CD4-positive, alpha-beta T cell (primary cell): ENCODE measurements around the gene PTPRK. TPM values are rescaled to one million over a fixed set of nuclear protein-coding genes. Genes with fewer than 3 reads are reported as not detected.

Experiments used
- ATAC-seq: fragments of 200-7000 bp; cut with Tn5 transposase; one replicate; pipeline ENCODE4 v1.10.0; 2022; ENCODE audit warnings: mild to moderate bottlenecking; ENCODE audit not compliant: poor library complexity
- CTCF ChIA-PET: fragments of 350-600 bp; sonication (Branson Sonifier 250); formaldehyde crosslinking; loops from one replicate; lab custom pipeline; 2021; ENCODE audit warnings: antibody characterized with exemption, inconsistent platforms; lab: Charles Lee
- POLR2A ChIA-PET: fragments of 350-600 bp; sonication (Branson Sonifier 250); formaldehyde crosslinking; loops from one replicate; lab custom pipeline; 2021; ENCODE audit warnings: antibody characterized with exemption, inconsistent platforms; lab: Charles Lee
- DNase-seq, 14 experiments: peaks; one replicate each; pipeline ENCODE4 v3.0.0-alpha.2; 2013 to 2020; ENCODE audit warnings: mixed read lengths in 2 of 14
- H3K27ac ChIP-seq, 2 donors: one replicate each; pipeline versions ENCODE4 v1.5.1 to v1.7.0; 2013; ENCODE audit warnings: low read length in 2 of 2, low read depth in 1 of 2, mild to moderate bottlenecking in 1 of 2
- H3K27me3 ChIP-seq, 2 experiments: 1 replicate in 1 of 2; 2 replicates in 1 of 2; pipeline versions ENCODE4 v1.6.1 to v1.7.0; 2013; ENCODE audit warnings: low read length in 2 of 2, control low read depth in 1 of 2, mild to moderate bottlenecking in 1 of 2, moderate library complexity in 1 of 2; ENCODE audit not compliant: insufficient read depth in 2 of 2, control insufficient read depth in 1 of 2
- H3K36me3 ChIP-seq: one replicate; pipeline ENCODE4 v1.6.1; 2013; ENCODE audit warnings: low read length, control low read depth; ENCODE audit not compliant: insufficient read depth
- H3K4me1 ChIP-seq: one replicate; pipeline ENCODE4 v1.6.1; 2013; ENCODE audit warnings: low read length, control low read depth; ENCODE audit not compliant: insufficient read depth
- H3K4me3 ChIP-seq: one replicate; pipeline ENCODE4 v1.5.1; 2013; ENCODE audit warnings: mild to moderate bottlenecking, low read length, moderate library complexity
- H3K9me3 ChIP-seq, 2 experiments: 1 replicate in 1 of 2; 2 replicates in 1 of 2; pipeline versions ENCODE4 v1.6.1 to v1.7.0; 2013; ENCODE audit warnings: low read length in 2 of 2, mild to moderate bottlenecking in 2 of 2, control low read depth in 1 of 2, moderate library complexity in 1 of 2; ENCODE audit not compliant: control insufficient read depth in 1 of 2, insufficient read depth in 1 of 2
- H3K27ac Mint-ChIP-seq: one replicate; pipeline ENCODE4 v1.8.0; 2020; ENCODE audit warnings: mixed read lengths
- H3K27me3 Mint-ChIP-seq: one replicate; pipeline ENCODE4 v1.8.0; 2021; ENCODE audit warnings: mixed read lengths
- H3K36me3 Mint-ChIP-seq: one replicate; pipeline ENCODE4 v1.8.0; 2021; ENCODE audit warnings: low read depth, mixed read lengths
- H3K4me1 Mint-ChIP-seq: one replicate; pipeline ENCODE4 v1.8.0; 2021; ENCODE audit warnings: low read depth, mixed read lengths
- H3K4me3 Mint-ChIP-seq: one replicate; pipeline ENCODE4 v1.8.0; 2020; ENCODE audit warnings: mild to moderate bottlenecking, mixed read lengths
- H3K9me3 Mint-ChIP-seq: one replicate; pipeline ENCODE4 v1.8.0; 2020; ENCODE audit warnings: mixed read lengths
- intact Hi-C, 2 experiments: fragments of 100-400 bp; cut with DNase I in 1 of 2; cut with micrococcal nuclease in 1 of 2; formaldehyde crosslinking; loops; one replicate each; pipeline versions ENCODE4 v1.15.1 to v1.9.0; 2023 to 2025; cut with DNase I, micrococcal nuclease
- total RNA-seq, 174 experiments: library from RNA in 2 of 174; stranded (reverse) in 2 of 174; gene quantifications; one replicate each; pipeline ENCODE4 v1.2.3 and lab custom pipeline; 2021 to 2026
- TF ChIP-seq, protein P1 (sequence below): fragments of 200-600 bp; IDR thresholded peaks from one replicate; pipeline ENCODE4 v1.8.0; 2022; ENCODE audit warnings: antibody characterized with exemption, mild to moderate bottlenecking

PTPRK gene
- total RNA-seq, 2 experiments from 2014 or later = 8.4 to 10.3 TPM

DNA sequence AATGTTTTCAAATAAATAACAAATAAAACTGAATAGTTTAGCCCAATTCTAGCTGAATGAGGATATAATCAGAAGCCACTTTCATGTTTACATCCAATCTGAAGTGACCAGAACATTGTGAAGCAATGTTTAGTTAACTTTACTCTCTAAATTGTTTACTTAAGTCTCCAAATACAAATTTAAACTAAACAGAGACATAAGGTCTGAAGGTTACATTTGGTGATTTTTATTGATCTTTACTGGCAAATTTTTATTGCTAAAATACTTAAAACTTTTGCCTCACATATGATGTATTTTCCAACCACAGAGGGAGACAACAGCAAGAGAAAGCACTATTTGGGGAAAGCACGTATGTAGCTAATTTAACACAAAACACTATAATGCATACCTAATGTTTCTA, 512.7 kb downstream of the PTPRK start:
- Mint-ChIP-seq H3K9me3 (no peaks in the 10 kb centered on the region), H3K36me3 (no peaks in the 10 kb centered on the region), H3K27ac (no peak overlapping the region), H3K4me1 (no peaks in the 10 kb centered on the region), H3K27me3 (no peaks in the 10 kb centered on the region), H3K4me3 (no peak overlapping the region)
- Histone ChIP-seq H3K36me3 (no peaks in the 10 kb centered on the region), H3K4me3 (no peak overlapping the region), H3K27me3 (no peaks in the 10 kb centered on the region), H3K27ac (no peak overlapping the region), H3K4me1 (no peaks in the 10 kb centered on the region), H3K9me3 (no peaks in the 10 kb centered on the region)
- TF ChIP-seq, protein P1, sequence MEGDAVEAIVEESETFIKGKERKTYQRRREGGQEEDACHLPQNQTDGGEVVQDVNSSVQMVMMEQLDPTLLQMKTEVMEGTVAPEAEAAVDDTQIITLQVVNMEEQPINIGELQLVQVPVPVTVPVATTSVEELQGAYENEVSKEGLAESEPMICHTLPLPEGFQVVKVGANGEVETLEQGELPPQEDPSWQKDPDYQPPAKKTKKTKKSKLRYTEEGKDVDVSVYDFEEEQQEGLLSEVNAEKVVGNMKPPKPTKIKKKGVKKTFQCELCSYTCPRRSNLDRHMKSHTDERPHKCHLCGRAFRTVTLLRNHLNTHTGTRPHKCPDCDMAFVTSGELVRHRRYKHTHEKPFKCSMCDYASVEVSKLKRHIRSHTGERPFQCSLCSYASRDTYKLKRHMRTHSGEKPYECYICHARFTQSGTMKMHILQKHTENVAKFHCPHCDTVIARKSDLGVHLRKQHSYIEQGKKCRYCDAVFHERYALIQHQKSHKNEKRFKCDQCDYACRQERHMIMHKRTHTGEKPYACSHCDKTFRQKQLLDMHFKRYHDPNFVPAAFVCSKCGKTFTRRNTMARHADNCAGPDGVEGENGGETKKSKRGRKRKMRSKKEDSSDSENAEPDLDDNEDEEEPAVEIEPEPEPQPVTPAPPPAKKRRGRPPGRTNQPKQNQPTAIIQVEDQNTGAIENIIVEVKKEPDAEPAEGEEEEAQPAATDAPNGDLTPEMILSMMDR = no peak
- DNase-seq (no peak), ATAC-seq (no peak)
- CTCF ChIA-PET = no interaction called here
- POLR2A ChIA-PET = no interaction called here
- intact Hi-C loops = no loop called here

DNA sequence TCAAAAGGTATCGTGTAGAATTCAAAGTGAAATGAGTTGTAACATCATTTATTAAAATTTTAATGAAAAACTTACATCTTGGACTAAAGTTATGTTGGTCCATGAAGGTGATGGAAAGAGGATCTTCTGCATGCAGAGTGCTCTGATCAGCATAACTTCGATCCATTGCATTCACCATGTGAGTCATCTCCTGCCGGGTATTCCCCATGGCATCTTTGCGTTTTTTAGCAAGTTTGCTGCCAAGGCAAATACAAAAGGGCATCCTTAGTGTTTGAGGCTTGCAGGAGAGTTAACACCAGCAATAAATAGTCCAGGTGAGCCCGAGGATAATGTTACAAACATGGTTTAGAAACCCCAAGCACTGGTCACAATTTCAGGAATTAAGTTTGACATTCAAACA, 515.4 kb downstream of the PTPRK start:
- ChIA-PET POLR2A (no interaction called here), CTCF (no interaction called here)
- no peaks in the 10 kb centered on the region for H3K4me1 ChIP-seq
- H3K27me3 ChIP-seq = no peaks in the 10 kb centered on the region
- Mint-ChIP-seq H3K4me3 (no peak overlapping the region), H3K36me3 (no peaks in the 10 kb centered on the region), H3K4me1 (peaks cover 7% of the 10 kb centered on the region), H3K9me3 (no peaks in the 10 kb centered on the region), H3K27me3 (no peaks in the 10 kb centered on the region), H3K27ac (no peak overlapping the region)
- TF ChIP-seq, protein P1 = no peak
- H3K27ac ChIP-seq = no peak overlapping the region
- H3K9me3 ChIP-seq = no peaks in the 10 kb centered on the region
- ATAC-seq = no peak
- no peaks in the 10 kb centered on the region for H3K36me3 ChIP-seq
- DNase-seq = no peak
- no peak overlapping the region for H3K4me3 ChIP-seq
- intact Hi-C loops = no loop called here

DNA sequence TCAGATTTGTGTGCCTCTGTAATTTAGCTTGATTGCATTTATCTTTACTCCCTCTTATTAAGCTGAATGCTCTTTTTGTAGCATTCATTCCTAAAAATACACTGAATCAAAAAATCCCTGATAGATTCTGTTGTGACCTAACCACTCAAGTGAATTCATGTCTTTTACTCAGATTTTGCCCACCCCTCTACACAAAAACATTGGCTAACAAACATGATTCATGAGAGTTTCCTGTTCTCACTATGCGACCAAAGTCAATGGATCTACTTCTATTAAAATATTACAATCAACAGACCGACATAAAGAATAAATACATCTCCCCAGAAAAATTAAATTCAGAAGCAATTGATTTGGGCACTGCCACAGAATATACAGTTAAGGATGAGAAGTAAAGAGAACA, 520.0 kb downstream of the PTPRK start:
- TF ChIP-seq, protein P1 = no peak
- no peaks in the 10 kb centered on the region for H3K9me3 Mint-ChIP-seq
- H3K27ac Mint-ChIP-seq = no peak overlapping the region
- Histone ChIP-seq H3K27me3 (no peaks in the 10 kb centered on the region), H3K4me1 (no peaks in the 10 kb centered on the region), H3K27ac (no peak overlapping the region), H3K36me3 (no peaks in the 10 kb centered on the region), H3K9me3 (no peaks in the 10 kb centered on the region), H3K4me3 (no peak overlapping the region)
- no peak for ATAC-seq
- H3K36me3 Mint-ChIP-seq = no peaks in the 10 kb centered on the region
- no peak for DNase-seq
- ChIA-PET CTCF (no interaction called here), POLR2A (interaction anchor here (0.7 to 1.0 kb wide), 2 partner anchors 16 to 371 kb away, joined by 3 read pairs; no protein-coding TSS in a partner anchor)
- no peak overlapping the region for H3K4me3 Mint-ChIP-seq
- intact Hi-C loops = loop anchor here in 1 of 2 experiments (2.0 kb wide), 1 partner anchor 20 kb away; no protein-coding TSS in a partner anchor
- H3K4me1 Mint-ChIP-seq = peaks cover 42% of the 10 kb centered on the region
- H3K27me3 Mint-ChIP-seq = no peaks in the 10 kb centered on the region
